ENCODE measurements around the gene CA7.
"Not testable (repeated sequence)": the region's sequence is repeated elsewhere in the genome, so short reads cannot be mapped to it uniquely, and the experiment has no call there.

The CA7 gene

GRCh38 chr16:66894055-66894454, 49.8 kb downstream of the CA7 start:
- H3K4me3 ChIP-seq (ENCODE audit: low read length in 2 of 2): no peak overlapping the region
- no peak overlapping the region for H3K9ac ChIP-seq (ENCODE audit: low read depth in 1 of 2, low read length in 2 of 2)
- H3K9me3 ChIP-seq (ENCODE audit: control insufficient read depth in 2 of 2, low read length in 2 of 2): no peaks in the 10 kb centered on the region
- H3K4me1 ChIP-seq (ENCODE audit: control insufficient read depth in 2 of 2, insufficient read depth in 2 of 2, low read length in 2 of 2): peaks cover 18 to 20% of the 10 kb centered on the region in 2 donors
- H3K27ac ChIP-seq (ENCODE audit: low read depth in 2 of 2, low read length in 2 of 2): no peak overlapping the region
- H3K36me3 ChIP-seq (ENCODE audit: control insufficient read depth in 2 of 2, insufficient read depth in 2 of 2, low read length in 2 of 2): no peaks in the 10 kb centered on the region
- no peaks in the 10 kb centered on the region for H3K27me3 ChIP-seq (ENCODE audit: control insufficient read depth in 2 of 2, insufficient read depth in 2 of 2, low read length in 2 of 2)

GRCh38 chr16:66894948-66895688, 50.9 kb downstream of the CA7 start:
- H3K4me1 ChIP-seq (ENCODE audit: control insufficient read depth in 2 of 2, insufficient read depth in 2 of 2, low read length in 2 of 2): peaks cover 26 to 29% of the 10 kb centered on the region in 2 donors
- no peaks in the 10 kb centered on the region for H3K9me3 ChIP-seq (ENCODE audit: control insufficient read depth in 2 of 2, low read length in 2 of 2)
- H3K4me3 ChIP-seq (ENCODE audit: low read length in 2 of 2): no peak overlapping the region
- H3K36me3 ChIP-seq (ENCODE audit: control insufficient read depth in 2 of 2, insufficient read depth in 2 of 2, low read length in 2 of 2): no peaks in the 10 kb centered on the region
- peak overlapping the region; percentile 41 to 46 for H3K9ac ChIP-seq (ENCODE audit: low read depth in 1 of 2, low read length in 2 of 2)
- H3K27me3 ChIP-seq (ENCODE audit: control insufficient read depth in 2 of 2, insufficient read depth in 2 of 2, low read length in 2 of 2): no peaks in the 10 kb centered on the region
- H3K27ac ChIP-seq (ENCODE audit: low read depth in 2 of 2, low read length in 2 of 2): peak overlapping the region; percentile 86 to 87

GRCh38 chr16:66895689-66895979, 51.4 kb downstream of the CA7 start:
- H3K9me3 ChIP-seq (ENCODE audit: control insufficient read depth in 2 of 2, low read length in 2 of 2): no peaks in the 10 kb centered on the region
- peaks cover 30 to 33% of the 10 kb centered on the region in 2 donors for H3K4me1 ChIP-seq (ENCODE audit: control insufficient read depth in 2 of 2, insufficient read depth in 2 of 2, low read length in 2 of 2)
- H3K4me3 ChIP-seq (ENCODE audit: low read length in 2 of 2): no peak overlapping the region
- peak overlapping the region; percentile 41 to 46 for H3K9ac ChIP-seq (ENCODE audit: low read depth in 1 of 2, low read length in 2 of 2)
- no peaks in the 10 kb centered on the region for H3K36me3 ChIP-seq (ENCODE audit: control insufficient read depth in 2 of 2, insufficient read depth in 2 of 2, low read length in 2 of 2)
- H3K27me3 ChIP-seq (ENCODE audit: control insufficient read depth in 2 of 2, insufficient read depth in 2 of 2, low read length in 2 of 2): no peaks in the 10 kb centered on the region
- H3K27ac ChIP-seq (ENCODE audit: low read depth in 2 of 2, low read length in 2 of 2): peak overlapping the region; percentile 86 to 87

GRCh38 chr16:66895999-66896398, 51.8 kb downstream of the CA7 start:
- H3K36me3 ChIP-seq (ENCODE audit: control insufficient read depth in 2 of 2, insufficient read depth in 2 of 2, low read length in 2 of 2): no peaks in the 10 kb centered on the region
- H3K4me1 ChIP-seq (ENCODE audit: control insufficient read depth in 2 of 2, insufficient read depth in 2 of 2, low read length in 2 of 2): peaks cover 33 to 37% of the 10 kb centered on the region in 2 donors
- H3K9me3 ChIP-seq (ENCODE audit: control insufficient read depth in 2 of 2, low read length in 2 of 2): no peaks in the 10 kb centered on the region
- no peaks in the 10 kb centered on the region for H3K27me3 ChIP-seq (ENCODE audit: control insufficient read depth in 2 of 2, insufficient read depth in 2 of 2, low read length in 2 of 2)
- peak overlapping the region; percentile 86 to 87 for H3K27ac ChIP-seq (ENCODE audit: low read depth in 2 of 2, low read length in 2 of 2)
- H3K4me3 ChIP-seq (ENCODE audit: low read length in 2 of 2): no peak overlapping the region
- H3K9ac ChIP-seq (ENCODE audit: low read depth in 1 of 2, low read length in 2 of 2): peak overlapping the region; percentile 5 to 46

GRCh38 chr16:66896682-66897081, 52.5 kb downstream of the CA7 start:
- H3K9me3 ChIP-seq (ENCODE audit: control insufficient read depth in 2 of 2, low read length in 2 of 2); H3K27me3 ChIP-seq (ENCODE audit: control insufficient read depth in 2 of 2, insufficient read depth in 2 of 2, low read length in 2 of 2); H3K36me3 ChIP-seq (ENCODE audit: control insufficient read depth in 2 of 2, insufficient read depth in 2 of 2, low read length in 2 of 2); H3K4me3 ChIP-seq (ENCODE audit: low read length in 2 of 2): not testable (repeated sequence)
- peak overlapping the region; percentile 86 to 87 for H3K27ac ChIP-seq (ENCODE audit: low read depth in 2 of 2, low read length in 2 of 2)
- H3K4me1 ChIP-seq (ENCODE audit: control insufficient read depth in 2 of 2, insufficient read depth in 2 of 2, low read length in 2 of 2): peaks cover 37 to 43% of the 10 kb centered on the region in 2 donors
- peak overlapping the region in 1 of 2 donors; percentile 37 for H3K9ac ChIP-seq (ENCODE audit: low read depth in 1 of 2, low read length in 2 of 2)

GRCh38 chr16:66898207-66898606, 54.0 kb downstream of the CA7 start:
- Histone ChIP-seq H3K9ac (ENCODE audit: low read depth in 1 of 2, low read length in 2 of 2) (no peak overlapping the region), H3K36me3 (ENCODE audit: control insufficient read depth in 2 of 2, insufficient read depth in 2 of 2, low read length in 2 of 2) (no peaks in the 10 kb centered on the region), H3K27ac (ENCODE audit: low read depth in 2 of 2, low read length in 2 of 2) (no peak overlapping the region), H3K4me3 (ENCODE audit: low read length in 2 of 2) (no peak overlapping the region), H3K9me3 (ENCODE audit: control insufficient read depth in 2 of 2, low read length in 2 of 2) (no peaks in the 10 kb centered on the region), H3K27me3 (ENCODE audit: control insufficient read depth in 2 of 2, insufficient read depth in 2 of 2, low read length in 2 of 2) (no peaks in the 10 kb centered on the region), H3K4me1 (ENCODE audit: control insufficient read depth in 2 of 2, insufficient read depth in 2 of 2, low read length in 2 of 2) (peaks cover 37 to 44% of the 10 kb centered on the region in 2 donors)

- no peak overlapping the region for H3K4me3 ChIP-seq (ENCODE audit: low read length in 2 of 2)
- peak overlapping the region; percentile 69 to 75 for H3K27ac ChIP-seq (ENCODE audit: low read depth in 2 of 2, low read length in 2 of 2)
- H3K9ac ChIP-seq (ENCODE audit: low read depth in 1 of 2, low read length in 2 of 2): no peak overlapping the region
Measured at GRCh38 chr16:66898933-66899309, 54.7 kb downstream of the CA7 start.

GRCh38 chr16:66899310-66899944, 55.2 kb downstream of the CA7 start:
- Histone ChIP-seq H3K4me3 (ENCODE audit: low read length in 2 of 2) (no peak overlapping the region), H3K36me3 (ENCODE audit: control insufficient read depth in 2 of 2, insufficient read depth in 2 of 2, low read length in 2 of 2) (no peaks in the 10 kb centered on the region), H3K27ac (ENCODE audit: low read depth in 2 of 2, low read length in 2 of 2) (peak overlapping the region; percentile 69 to 75), H3K4me1 (ENCODE audit: control insufficient read depth in 2 of 2, insufficient read depth in 2 of 2, low read length in 2 of 2) (peaks cover 37 to 44% of the 10 kb centered on the region in 2 donors), H3K27me3 (ENCODE audit: control insufficient read depth in 2 of 2, insufficient read depth in 2 of 2, low read length in 2 of 2) (no peaks in the 10 kb centered on the region), H3K9ac (ENCODE audit: low read depth in 1 of 2, low read length in 2 of 2) (peak overlapping the region in 1 of 2 donors; percentile 78), H3K9me3 (ENCODE audit: control insufficient read depth in 2 of 2, low read length in 2 of 2) (no peaks in the 10 kb centered on the region)

More at GRCh38 chr16:66898933-66899309, 54.7 kb downstream of the CA7 start:
- peaks cover 37 to 44% of the 10 kb centered on the region in 2 donors for H3K4me1 ChIP-seq (ENCODE audit: control insufficient read depth in 2 of 2, insufficient read depth in 2 of 2, low read length in 2 of 2)
- H3K36me3 ChIP-seq (ENCODE audit: control insufficient read depth in 2 of 2, insufficient read depth in 2 of 2, low read length in 2 of 2): no peaks in the 10 kb centered on the region
- H3K27me3 ChIP-seq (ENCODE audit: control insufficient read depth in 2 of 2, insufficient read depth in 2 of 2, low read length in 2 of 2): no peaks in the 10 kb centered on the region
- no peaks in the 10 kb centered on the region for H3K9me3 ChIP-seq (ENCODE audit: control insufficient read depth in 2 of 2, low read length in 2 of 2)

- Histone ChIP-seq H3K9ac (ENCODE audit: low read depth in 1 of 2, low read length in 2 of 2) (peak overlapping the region in 1 of 2 donors; percentile 78), H3K27me3 (ENCODE audit: control insufficient read depth in 2 of 2, insufficient read depth in 2 of 2, low read length in 2 of 2) (no peaks in the 10 kb centered on the region), H3K4me1 (ENCODE audit: control insufficient read depth in 2 of 2, insufficient read depth in 2 of 2, low read length in 2 of 2) (peaks cover 40 to 48% of the 10 kb centered on the region in 2 donors)
Measured at GRCh38 chr16:66899945-66900710, 55.9 kb downstream of the CA7 start.

More at GRCh38 chr16:66899945-66900710, 55.9 kb downstream of the CA7 start:
- no peaks in the 10 kb centered on the region for H3K36me3 ChIP-seq (ENCODE audit: control insufficient read depth in 2 of 2, insufficient read depth in 2 of 2, low read length in 2 of 2)
- no peaks in the 10 kb centered on the region for H3K9me3 ChIP-seq (ENCODE audit: control insufficient read depth in 2 of 2, low read length in 2 of 2)
- H3K4me3 ChIP-seq (ENCODE audit: low read length in 2 of 2): peak overlapping the region in 1 of 2 donors; percentile 11
- peak overlapping the region; percentile 69 to 75 for H3K27ac ChIP-seq (ENCODE audit: low read depth in 2 of 2, low read length in 2 of 2)
